MCF 10A (cell line): ENCODE measurements around the gene SAYSD1. TPM values are rescaled to one million over a fixed set of nuclear protein-coding genes. Genes with fewer than 3 reads are reported as not detected.

ENCODE experiments used
- BruUV-seq: library from RNA; stranded (reverse); fragments of 400-500 nt; replicated peaks from 2 replicates; lab custom pipeline; 2021; lab: Mats Ljungman, UMichigan
- CTCF ChIA-PET: fragments of 300-600 bp; sonication (Branson Sonifier 250); formaldehyde crosslinking; extraction: SDS; loops from one replicate; lab custom pipeline; 2021; ENCODE audit warnings: antibody characterized with exemption, inconsistent platforms; lab: Yijun Ruan, JAX
- POLR2A ChIA-PET: fragments of 300-600, 350-650 bp; sonication (Branson Sonifier 250); formaldehyde crosslinking; extraction: SDS; loops from one replicate; lab custom pipeline; 2020; ENCODE audit warnings: antibody characterized with exemption, inconsistent platforms; lab: Yijun Ruan, JAX
- DNase-seq: peaks from one replicate; pipeline ENCODE4 v3.0.0-alpha.2; 2018; ENCODE audit not compliant: unreplicated experiment
- H3K27ac Mint-ChIP-seq: one replicate; pipeline ENCODE4 v1.8.0; 2022; ENCODE audit warnings: mild to moderate bottlenecking, low read depth, mixed read lengths; ENCODE audit not compliant: unreplicated experiment
- H3K27me3 Mint-ChIP-seq: one replicate; pipeline ENCODE4 v1.8.0; 2022; ENCODE audit warnings: mixed read lengths; ENCODE audit not compliant: insufficient read depth, unreplicated experiment
- H3K36me3 Mint-ChIP-seq: one replicate; pipeline ENCODE4 v1.8.0; 2022; ENCODE audit warnings: mild to moderate bottlenecking, moderate library complexity, mixed read lengths; ENCODE audit not compliant: insufficient read depth, unreplicated experiment
- H3K4me1 Mint-ChIP-seq: one replicate; pipeline ENCODE4 v1.8.0; 2022; ENCODE audit warnings: mixed read lengths; ENCODE audit not compliant: insufficient read depth, unreplicated experiment
- H3K4me3 Mint-ChIP-seq: one replicate; pipeline ENCODE4 v1.8.0; 2022; ENCODE audit warnings: mild to moderate bottlenecking, moderate library complexity, mixed read lengths; ENCODE audit not compliant: unreplicated experiment
- H3K9me3 Mint-ChIP-seq: one replicate; pipeline ENCODE4 v1.8.0; 2022; ENCODE audit warnings: mixed read lengths; ENCODE audit not compliant: unreplicated experiment
- CTCF ChIP-seq: fragments of 200-600 bp; IDR thresholded peaks from one replicate; pipeline ENCODE4 v1.8.0; 2022; ENCODE audit warnings: antibody characterized with exemption, mild to moderate bottlenecking; ENCODE audit not compliant: unreplicated experiment
- intact Hi-C: fragments of 100-400 bp; cut with micrococcal nuclease; formaldehyde crosslinking; loops from 2 replicates; pipeline ENCODE4 v1.14.1; 2022
- total RNA-seq: library from RNA; stranded (reverse); gene quantifications from 2 replicates; pipeline ENCODE4 v1.2.3, GENCODE V29; 2022

Gene SAYSD1
- total RNA-seq, 1 experiment from 2014 or later = 10.9 TPM

DNA sequence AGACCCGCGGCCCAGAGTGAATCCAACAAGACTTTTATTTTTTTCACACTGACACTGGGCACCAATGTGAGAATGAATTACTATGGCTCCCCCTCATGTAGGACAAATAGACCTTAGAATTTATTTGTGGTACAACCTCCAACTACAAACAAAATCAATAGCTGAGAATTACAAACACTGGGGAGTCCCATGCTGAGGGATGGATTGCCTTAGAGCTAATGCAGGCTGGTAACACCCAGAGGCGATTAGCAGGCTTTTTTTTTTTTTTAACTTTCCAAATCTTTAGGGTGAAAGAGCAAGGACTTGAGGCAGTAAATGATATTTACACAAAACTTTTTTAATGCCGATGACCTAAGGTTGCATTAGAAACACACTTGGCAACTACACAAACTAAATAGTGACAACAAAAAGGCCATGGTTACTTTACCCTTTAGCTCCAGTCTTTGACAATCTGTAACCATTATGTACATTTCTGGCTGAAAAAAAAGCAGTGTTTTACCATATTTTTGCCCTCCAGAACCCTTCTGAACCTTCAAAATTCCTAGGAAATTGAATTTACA, 21.8 kb downstream of the SAYSD1 start:
- Mint-ChIP-seq H3K27ac (no peak overlapping the region), H3K9me3 (no peaks in the 10 kb centered on the region), H3K27me3 (peaks cover 48% of the 10 kb centered on the region), H3K4me3 (no peak overlapping the region), H3K36me3 (no peaks in the 10 kb centered on the region), H3K4me1 (no peaks in the 10 kb centered on the region)
- no peak for DNase-seq
- no TSS peak for BruUV-seq
- intact Hi-C loops = no loop called here
- no peak for TF ChIP-seq CTCF
- POLR2A ChIA-PET = no interaction called here
- CTCF ChIA-PET = interaction anchor here (0.6 kb wide), 2 partner anchors 39 to 1602 kb away, joined by 4 read pairs; no protein-coding TSS in a partner anchor

DNA sequence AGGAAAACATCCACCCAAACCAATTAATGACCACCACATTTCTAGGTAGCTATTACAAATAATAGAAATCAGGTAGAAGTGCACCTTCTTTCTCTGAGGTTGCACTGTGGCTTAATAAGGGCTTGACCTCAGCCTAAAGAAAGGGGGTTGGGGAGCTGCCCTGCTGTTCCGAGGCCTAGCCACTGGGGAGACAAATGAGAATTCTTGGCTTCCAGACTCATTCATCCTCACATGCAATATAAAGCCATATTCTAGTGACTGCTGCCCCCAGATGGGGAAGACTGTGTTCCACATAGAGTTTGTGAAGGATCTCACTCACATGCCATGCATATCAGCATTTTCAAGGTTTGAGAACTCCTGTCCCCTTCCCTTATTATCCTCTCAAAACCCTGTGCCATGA, 22.9 kb downstream of the SAYSD1 start:
- Mint-ChIP-seq H3K4me3 (no peak overlapping the region), H3K9me3 (no peaks in the 10 kb centered on the region), H3K27me3 (peaks cover 59% of the 10 kb centered on the region), H3K4me1 (no peaks in the 10 kb centered on the region), H3K36me3 (no peaks in the 10 kb centered on the region), H3K27ac (no peak overlapping the region)
- intact Hi-C loops = no loop called here
- peak; percentile 7 for DNase-seq
- no TSS peak for BruUV-seq
- peak; percentile 12 for TF ChIP-seq CTCF
- CTCF ChIA-PET = no interaction called here
- POLR2A ChIA-PET = no interaction called here

DNA sequence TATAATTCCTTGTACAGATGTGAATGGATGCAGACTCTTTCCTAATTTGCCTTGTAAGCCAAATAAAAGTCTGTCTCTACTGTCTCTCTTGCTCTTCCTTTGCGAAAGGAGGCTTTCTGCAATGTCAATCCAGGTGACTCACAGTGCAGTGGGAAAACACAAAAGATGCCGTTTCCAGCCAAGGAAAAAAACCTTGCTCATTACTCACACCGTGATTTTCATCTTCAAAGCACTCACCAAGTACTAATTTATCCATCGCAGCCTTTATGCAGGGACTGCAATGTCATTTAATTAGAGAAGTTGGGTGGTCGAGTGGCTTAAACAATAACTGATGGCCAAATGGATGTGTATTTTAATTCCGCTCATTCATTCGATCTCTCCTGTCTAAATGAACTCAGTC, 23.8 kb downstream of the SAYSD1 start:
- no peak for TF ChIP-seq CTCF
- Mint-ChIP-seq H3K27me3 (peaks cover 68% of the 10 kb centered on the region), H3K36me3 (no peaks in the 10 kb centered on the region), H3K4me3 (no peak overlapping the region), H3K4me1 (no peaks in the 10 kb centered on the region), H3K9me3 (no peaks in the 10 kb centered on the region), H3K27ac (no peak overlapping the region)
- DNase-seq = peak; percentile 28
- intact Hi-C loops = no loop called here
- BruUV-seq = no TSS peak
- POLR2A ChIA-PET = no interaction called here
- CTCF ChIA-PET = interaction anchor here (0.7 to 1.2 kb wide), 3 partner anchors 9 to 134 kb away, joined by 3 to 4 read pairs (median 4); no protein-coding TSS in a partner anchor

GRCh38 chr6:39090036-39090435, 24.9 kb downstream of the SAYSD1 start:
- ChIA-PET CTCF (interaction anchor here (1.2 kb wide), 1 partner anchor 10 kb away, joined by 3 read pairs; no protein-coding TSS in a partner anchor), POLR2A (no interaction called here)
- BruUV-seq = no TSS peak

More at GRCh38 chr6:39090036-39090435, 24.9 kb downstream of the SAYSD1 start:
- H3K27me3 Mint-ChIP-seq = peaks cover 77% of the 10 kb centered on the region
- H3K36me3 Mint-ChIP-seq = no peaks in the 10 kb centered on the region
- H3K4me1 Mint-ChIP-seq = no peaks in the 10 kb centered on the region
- H3K27ac Mint-ChIP-seq = no peak overlapping the region
- intact Hi-C loops = no loop called here
- no peaks in the 10 kb centered on the region for H3K9me3 Mint-ChIP-seq
- H3K4me3 Mint-ChIP-seq = no peak overlapping the region
- no peak for TF ChIP-seq CTCF
- no peak for DNase-seq
